Hippocampal formation (tissue), 2 donors: ENCODE results near the gene SLC25A36.
"Not testable (repeated sequence)": the region's sequence is repeated elsewhere in the genome, so short reads cannot be mapped to it uniquely, and the experiment has no call there.

Experiments used
- DNase-seq, 2 donors: peaks; one replicate each; lab custom pipeline; 2025; lab: John Stamatoyannopoulos, UW

SLC25A36 gene

DNA sequence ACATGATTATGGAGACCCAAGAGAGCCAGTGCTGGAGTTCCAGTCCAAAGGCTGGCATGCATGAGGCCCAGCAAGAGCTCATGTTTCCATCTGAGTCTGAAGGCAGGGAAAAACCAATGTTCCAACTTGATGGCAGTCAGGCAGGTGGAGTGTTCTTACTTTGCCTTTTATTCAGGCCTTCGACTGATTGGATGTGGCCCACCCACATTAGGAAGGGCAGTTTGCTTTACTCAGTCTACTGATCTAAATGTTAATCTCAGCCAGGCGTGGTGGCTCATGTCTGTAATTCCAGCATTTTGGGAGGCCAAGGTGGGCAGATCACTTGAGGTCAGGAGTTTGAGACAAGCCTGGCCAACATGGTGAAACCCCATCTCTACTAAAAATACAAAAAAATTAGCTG, 53.2 kb downstream of the SLC25A36 start:
- not testable (repeated sequence) for DNase-seq

DNA sequence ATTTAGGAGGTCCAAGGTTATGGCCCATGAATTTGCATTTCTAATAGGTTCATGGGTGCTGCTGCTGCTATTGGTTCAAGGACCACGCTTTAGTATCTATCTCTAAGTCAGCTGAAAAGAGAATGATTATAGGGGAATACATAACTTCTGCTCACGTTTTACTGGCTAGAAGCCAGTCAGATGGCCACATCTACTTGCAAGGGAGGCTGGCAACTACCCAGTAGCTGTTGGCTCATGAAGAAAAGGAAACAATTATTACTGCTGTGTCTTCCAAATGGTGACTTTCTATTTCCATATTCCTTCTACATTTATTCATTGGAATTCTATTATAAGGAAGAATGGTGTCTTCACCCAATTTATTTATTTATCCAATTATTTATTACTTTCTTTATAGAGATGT, 54.2 kb downstream of the SLC25A36 start:
- no peak for DNase-seq

DNA sequence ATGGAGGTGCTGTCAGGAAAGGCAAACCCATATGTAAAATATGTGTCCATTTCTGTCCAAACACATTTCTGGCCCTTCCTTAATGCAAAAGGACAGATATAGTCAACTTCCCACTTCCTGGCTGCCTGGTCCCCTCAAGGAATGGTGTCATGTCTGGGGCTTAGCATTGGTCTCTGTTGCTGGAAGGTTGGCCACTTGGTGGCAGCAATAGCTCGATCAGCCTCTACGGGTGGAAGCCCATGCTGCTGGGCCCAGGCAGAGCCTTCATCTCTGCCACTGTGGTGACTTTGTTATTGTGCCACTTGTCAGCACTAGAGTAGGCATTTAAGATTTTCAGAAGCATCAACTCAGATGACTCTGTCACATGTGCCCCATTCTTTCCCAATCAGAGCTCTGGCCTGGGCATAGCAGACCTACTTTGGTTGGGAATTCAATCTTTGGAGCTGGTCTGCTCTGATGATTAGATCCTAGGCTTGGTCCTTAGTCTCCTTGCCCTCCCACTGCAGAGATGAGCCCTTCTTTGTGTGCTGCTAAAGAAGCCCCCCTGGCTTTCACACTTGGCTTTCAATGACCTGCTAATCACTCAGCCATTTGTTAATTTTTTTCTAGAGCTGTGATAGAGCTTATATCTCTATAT, 58.5 kb downstream of the SLC25A36 start:
- DNase-seq, result peak; percentile 48 to 53

DNA sequence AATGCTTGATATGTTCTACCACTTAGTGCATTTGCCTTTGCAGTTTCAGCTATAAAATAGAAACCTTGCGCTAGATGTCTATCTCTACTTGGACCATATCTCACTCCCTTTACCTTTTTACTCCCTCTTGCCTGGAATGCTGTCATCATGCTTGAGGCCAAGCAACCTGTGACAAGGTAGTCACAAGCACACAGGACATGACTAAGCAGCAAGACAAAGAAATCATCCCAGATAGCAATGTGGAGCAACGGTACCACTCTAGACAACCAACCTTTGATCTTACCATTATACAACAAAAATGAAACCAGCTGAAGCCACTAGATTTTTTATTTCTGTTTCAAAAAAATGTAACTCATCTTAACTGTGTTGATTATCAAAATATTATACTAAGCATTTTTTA, 59.0 kb downstream of the SLC25A36 start:
- DNase-seq, result no peak

DNA sequence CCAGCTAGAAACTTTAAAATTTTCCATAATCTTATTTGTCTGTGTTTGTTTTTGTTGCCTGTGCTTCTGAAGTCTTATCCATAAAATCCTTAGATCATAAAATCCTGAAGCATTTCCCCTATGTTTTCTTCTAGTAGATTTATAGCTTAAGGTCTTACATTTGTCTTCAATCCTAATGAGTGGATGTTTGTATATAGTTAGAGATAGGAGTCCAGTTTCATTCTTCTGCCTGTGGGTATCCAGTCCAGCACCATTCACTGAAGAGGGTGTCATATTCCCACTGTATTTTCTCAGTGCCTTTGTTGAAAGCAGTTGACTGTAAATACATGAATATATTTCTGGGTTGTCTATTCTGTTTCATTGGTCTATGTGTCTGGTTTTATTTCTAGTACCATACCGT, 64.7 kb downstream of the SLC25A36 start:
- no peak for DNase-seq

DNA sequence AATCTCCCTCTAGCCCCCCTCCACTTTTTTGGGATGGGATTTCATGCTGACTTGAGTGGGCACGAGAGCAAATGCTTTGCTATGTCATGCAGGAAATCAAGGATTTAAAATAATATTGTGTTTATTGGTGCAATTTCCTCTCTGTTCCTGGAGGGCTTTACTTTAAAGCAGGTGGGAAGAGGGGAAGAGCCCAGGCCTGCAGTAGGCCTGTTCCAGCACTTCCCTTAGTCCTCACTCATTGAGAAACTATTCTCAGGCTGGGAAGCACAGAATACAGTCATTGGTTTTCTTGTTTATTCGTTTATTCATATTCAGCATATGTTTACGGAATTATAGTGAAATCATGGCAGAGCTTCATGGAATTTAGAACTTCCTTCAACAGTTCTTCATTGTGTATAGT, 67.9 kb downstream of the SLC25A36 start:
- no peak for DNase-seq

DNA sequence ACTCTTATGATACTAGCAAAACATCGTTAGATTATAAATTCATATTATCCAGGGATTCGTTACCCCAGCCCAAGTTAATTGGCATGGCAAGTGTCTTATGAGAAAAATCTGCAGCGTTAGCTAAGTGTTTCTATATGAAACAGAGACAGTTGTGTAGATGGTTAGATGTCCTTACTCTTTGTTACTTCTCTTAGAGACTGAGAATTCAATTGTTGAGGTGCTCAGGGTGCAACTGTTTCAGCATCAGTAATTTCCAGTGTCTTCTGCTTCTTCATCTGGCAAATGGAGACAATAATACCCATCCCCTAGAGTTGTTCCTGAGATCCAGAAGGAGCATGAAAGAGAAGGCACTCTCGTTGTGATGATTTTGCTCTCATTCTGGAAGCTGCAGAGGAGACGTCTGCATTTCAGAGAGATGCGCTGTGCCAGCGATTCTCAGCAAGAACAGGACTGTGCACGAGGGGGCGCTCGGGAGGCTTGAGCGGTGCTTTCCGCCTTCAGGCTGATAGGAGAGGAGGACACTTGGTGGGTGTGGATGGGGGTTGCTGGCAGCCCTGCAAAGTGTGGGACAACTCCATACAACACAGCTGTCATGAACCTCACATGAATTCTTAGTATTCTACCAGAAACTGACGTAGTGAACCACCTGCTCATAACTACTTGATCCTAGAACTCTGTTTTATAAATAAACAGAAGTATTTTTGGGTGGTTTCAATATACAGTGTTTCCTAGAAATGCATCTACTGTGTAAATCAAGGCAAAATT, 69.8 kb downstream of the SLC25A36 start:
- DNase-seq, result peak; percentile 13 to 59

DNA sequence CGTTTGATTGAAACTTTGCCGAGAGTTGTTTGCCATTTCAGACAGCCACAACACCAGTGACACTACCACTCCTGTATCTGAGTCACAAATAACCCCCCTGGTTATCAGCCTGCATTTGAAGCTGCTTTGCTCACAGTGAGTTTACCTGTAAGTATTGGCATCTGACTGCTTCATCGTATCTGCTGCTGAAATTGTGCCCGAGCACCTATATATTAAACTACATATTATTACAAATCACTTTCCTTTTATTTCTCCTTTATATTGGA, 70.3 kb downstream of the SLC25A36 start:
- DNase-seq, result no peak

DNA sequence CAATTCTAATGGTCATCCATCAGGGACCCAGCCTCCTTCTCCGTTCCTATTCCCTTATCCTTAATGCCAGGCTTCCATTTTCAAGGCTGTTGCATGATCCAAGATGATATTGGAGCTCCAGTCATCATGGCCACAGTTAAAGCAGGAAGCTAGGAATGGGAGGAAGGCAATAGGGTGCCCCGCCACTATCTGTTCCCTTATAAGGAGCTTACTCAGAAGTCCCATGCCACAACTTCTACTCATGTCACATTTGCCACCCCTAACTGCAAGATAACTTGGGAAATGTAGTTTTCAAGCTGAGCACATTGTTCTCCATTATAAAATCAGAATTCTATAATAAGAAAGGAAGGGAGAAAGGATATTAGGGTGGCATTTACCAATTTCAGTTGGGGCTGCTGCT, 70.9 kb downstream of the SLC25A36 start:
- no peak for DNase-seq

DNA sequence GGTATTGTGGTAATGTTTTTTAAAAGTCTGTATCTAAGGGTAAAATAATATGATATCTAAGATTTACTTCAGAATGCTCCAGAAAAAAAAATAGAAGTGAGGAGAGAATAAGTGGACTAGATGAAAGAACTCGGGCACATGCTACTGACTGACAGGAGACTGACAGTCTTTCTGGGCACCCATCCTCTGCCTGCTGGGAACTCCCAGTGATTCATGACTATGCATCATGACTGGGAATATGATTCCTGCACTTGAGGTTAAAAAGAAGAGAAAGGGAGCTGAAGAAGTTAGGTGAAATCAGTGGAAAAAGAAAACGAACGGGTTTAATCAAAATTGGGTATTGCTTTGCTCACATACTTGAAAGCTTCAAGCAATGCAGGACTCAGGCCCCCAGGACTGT, 73.8 kb downstream of the SLC25A36 start:
- DNase-seq, result no peak

DNA sequence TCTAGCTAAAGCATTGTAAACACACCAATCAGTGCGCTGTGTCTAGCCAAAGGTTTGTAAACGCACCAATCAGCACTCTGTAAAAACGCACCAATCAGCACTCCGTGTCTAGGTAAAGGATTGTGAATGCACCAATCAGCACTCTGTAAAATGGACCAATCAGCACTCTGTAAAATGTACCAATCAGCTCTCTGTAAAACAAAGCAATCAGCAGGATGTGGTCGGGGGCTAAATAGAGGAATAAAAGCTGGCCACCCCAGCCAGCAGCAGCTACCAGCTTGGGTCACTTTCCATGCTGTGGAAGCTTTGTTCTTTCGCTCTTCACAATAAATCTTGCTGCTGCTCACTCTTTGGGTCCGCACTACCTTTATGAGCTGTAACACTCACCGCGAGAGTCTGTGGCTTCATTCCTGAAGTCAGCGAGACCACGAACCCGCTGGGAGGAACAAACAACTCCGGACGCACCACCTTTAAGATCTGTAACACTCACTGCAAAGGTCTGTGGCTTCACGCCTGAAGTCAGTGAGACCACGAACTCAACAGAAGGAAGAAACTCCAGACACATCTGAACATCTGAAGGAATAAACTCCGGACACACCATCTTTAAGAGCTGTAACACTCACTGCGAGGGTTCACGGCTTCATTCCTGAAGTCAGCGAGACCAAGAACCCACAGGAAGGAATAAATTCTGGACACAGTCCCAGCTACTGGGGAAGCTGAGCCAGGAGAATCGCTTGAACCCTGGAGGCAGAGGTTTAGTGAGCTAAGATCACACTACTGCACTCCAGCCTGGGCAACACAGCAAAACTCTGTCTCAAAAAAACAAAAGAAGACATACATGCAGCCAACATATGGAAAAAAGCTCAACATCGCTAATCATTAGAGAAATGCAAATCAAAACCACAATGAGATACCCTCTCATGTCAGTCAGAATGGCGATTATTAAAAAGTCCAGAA, 76.0 kb downstream of the SLC25A36 start:
- DNase-seq, result not testable (repeated sequence)

DNA sequence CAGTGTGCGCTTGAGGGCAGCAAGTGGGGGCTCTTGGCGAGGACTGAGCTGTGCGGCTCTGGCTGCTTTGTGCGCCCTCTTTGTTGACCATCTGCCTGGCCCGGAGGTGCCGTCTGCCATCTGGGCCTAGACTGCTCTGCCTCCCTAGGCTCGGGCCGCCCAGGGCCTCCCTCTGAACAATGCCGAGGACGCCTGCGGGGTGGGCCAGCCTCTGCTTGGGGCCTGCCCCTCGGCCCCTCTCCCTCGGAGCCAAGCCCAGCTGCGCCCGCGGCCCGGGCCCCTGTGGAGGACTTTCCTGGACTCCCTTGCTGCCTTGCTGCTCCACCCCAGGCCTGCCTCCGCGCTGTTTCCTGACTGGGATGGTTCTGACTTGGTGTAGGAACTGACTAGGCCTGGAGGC, 77.6 kb downstream of the SLC25A36 start:
- no peak for DNase-seq

DNA sequence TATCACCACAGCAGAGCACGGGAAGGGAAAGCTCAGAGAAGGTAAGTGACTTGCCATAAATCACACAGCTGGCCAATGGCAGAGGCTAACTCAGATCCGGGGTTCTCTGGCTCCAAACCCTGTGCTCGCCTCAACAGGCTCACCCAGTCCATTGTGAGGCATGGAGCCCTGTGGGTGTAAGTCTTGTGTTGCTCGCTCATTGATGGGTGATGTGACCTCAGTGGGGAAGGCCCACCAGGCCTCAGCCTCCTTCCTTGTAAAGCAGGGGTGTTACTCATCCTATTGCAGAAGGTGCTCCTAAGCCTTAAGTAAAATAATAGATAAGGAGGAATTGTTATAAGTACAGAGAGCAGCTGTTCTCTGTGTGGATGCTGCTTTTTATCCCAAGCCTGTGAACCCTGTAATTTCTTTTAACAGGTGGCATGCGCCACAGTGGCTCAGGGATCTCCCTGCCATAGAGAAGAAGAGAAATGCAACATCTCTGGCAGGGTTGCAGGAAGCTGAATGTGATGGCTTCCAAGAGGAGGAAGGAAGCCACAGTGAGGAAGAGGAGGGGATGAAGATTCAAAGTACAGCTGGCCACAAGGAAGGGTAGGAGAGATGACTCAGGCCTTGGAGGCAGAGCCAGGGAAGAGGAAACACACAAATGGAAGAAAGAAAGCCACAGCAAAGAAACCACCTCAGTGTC, 78.7 kb downstream of the SLC25A36 start:
- DNase-seq, result no peak

DNA sequence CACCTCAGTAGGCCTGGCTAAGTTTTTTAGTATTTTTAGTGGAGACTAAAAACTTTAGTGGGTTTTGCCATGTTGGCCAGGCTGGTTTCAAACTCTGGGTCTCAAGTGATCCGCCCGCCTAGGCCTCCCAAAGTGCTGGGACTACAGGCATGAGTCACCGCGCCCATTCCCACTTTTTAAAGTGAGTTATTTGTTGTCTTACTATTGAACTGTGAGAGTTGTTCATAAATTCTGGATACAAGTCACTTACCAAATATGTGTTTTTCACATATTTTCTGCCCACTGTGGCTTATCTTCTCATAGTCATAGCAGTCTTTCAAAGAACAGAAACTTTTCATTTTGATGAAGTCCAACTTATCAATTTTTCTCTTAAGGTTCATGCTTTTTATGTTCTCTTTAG, 79.6 kb downstream of the SLC25A36 start:
- no peak for DNase-seq
